Measurements from ENCODE around the gene SORCS2.
A peak's percentile ranks its signal among the peaks of the same experiment; 100 is the strongest.

The SORCS2 gene

GRCh38 chr4:7649741-7650531, 457.6 kb downstream of the SORCS2 start:
- DNase-seq = peak; percentile 100

GRCh38 chr4:7650606-7651385, 458.5 kb downstream of the SORCS2 start:
- DNase-seq = peak; percentile 37

GRCh38 chr4:7651461-7651921, 459.2 kb downstream of the SORCS2 start:
- DNase-seq = peak; percentile 17

GRCh38 chr4:7652006-7652405, 459.7 kb downstream of the SORCS2 start:
- no peak for DNase-seq

- DNase-seq = peak; percentile 64
These were observed 460.1 kb downstream of the SORCS2 start for GRCh38 chr4:7652451-7652881.

- DNase-seq = no peak
These were observed 460.6 kb downstream of the SORCS2 start for GRCh38 chr4:7652906-7653305.

- DNase-seq = peak; percentile 49
These were observed 461.4 kb downstream of the SORCS2 start for GRCh38 chr4:7653510-7654369.

GRCh38 chr4:7654550-7655445, 462.5 kb downstream of the SORCS2 start:
- DNase-seq = no peak

- DNase-seq = peak; percentile 60
These were observed 463.3 kb downstream of the SORCS2 start for GRCh38 chr4:7655511-7656243.

GRCh38 chr4:7656244-7656800, 464.0 kb downstream of the SORCS2 start:
- DNase-seq = no peak

GRCh38 chr4:7657545-7658297, 465.4 kb downstream of the SORCS2 start:
- DNase-seq = no peak

- no peak for DNase-seq
These were observed 466.2 kb downstream of the SORCS2 start for GRCh38 chr4:7658341-7659204.

GRCh38 chr4:7659429-7660175, 467.3 kb downstream of the SORCS2 start:
- no peak for DNase-seq

- DNase-seq = no peak
These were observed 468.1 kb downstream of the SORCS2 start for GRCh38 chr4:7660176-7661039.

- DNase-seq = no peak
These were observed 468.9 kb downstream of the SORCS2 start for GRCh38 chr4:7661066-7661748.

- no peak for DNase-seq
These were observed 469.6 kb downstream of the SORCS2 start for GRCh38 chr4:7661846-7662506.
